ENCODE measurements around the gene C22orf39. TPM values are rescaled to one million over a fixed set of nuclear protein-coding genes. Genes with fewer than 3 reads are reported as not detected.

The C22orf39 gene
- polyA plus RNA-seq, 1 of the 3 experiments (the other 2 are of a cell fraction), result 17.7 TPM

DNA sequence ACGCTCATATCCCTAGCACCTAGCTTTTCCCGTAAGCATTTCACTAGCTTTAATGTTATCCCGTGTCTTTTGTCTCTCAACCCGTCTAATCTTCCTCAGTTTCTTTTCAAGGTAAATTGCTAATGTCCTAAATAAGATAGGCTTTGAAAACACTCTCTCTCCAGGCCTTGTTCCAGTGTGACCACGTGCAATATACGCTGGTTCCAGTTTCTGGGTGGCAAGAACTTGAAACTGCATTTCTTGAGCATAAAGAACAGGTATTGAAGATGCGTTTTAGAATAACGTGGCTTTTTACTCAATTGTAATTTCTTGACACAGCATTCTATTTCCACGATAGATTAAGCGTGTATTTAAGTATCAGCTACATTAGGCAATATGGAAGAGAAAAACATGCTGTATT is 33.3 kb upstream of the C22orf39 start:
- peak overlapping the region; percentile 80; the same call in 1 of the 2 replicates for H3K4me2 ChIP-seq
- H4K20me1 ChIP-seq (ENCODE audit: insufficient read depth), result peaks cover 26% of the 10 kb centered on the region
- H3K9me2 ChIP-seq, result no peaks in the 10 kb centered on the region
- H3K4me3 ChIP-seq (ENCODE audit: low read depth in 2 of 2, low read length in 1 of 2), result peak overlapping the region; percentile 94 to 95; a peak in 3 of 4 replicates
- no peaks in the 10 kb centered on the region for H3K27me3 ChIP-seq (ENCODE audit: insufficient read depth)
- TF ChIP-seq ELF1 (IDR thresholded peaks at IDR 0.05) (no peak), GATA2 (CRISPR knock-in tag; IDR thresholded peaks at IDR 0.05) (no peak), FOXJ3 (CRISPR knock-in tag; IDR thresholded peaks at IDR 0.05) (no peak), EZH2phosphoT487 (IDR thresholded peaks at IDR 0.05; ENCODE audit: borderline replicate concordance, low read depth) (no peak), RXRA (IDR thresholded peaks at IDR 0.05; ENCODE audit: borderline replicate concordance, low read depth) (no peak), JUND (IDR thresholded peaks at IDR 0.05) (no peak), NRF1 (IDR thresholded peaks at IDR 0.05; ENCODE audit: low read depth, low read length) (no peak), EP300 (IDR thresholded peaks at IDR 0.05; ENCODE audit: borderline replicate concordance in 1 of 2, low read depth in 1 of 2, low read length in 1 of 2) (no peak), FOXM1 (IDR thresholded peaks at IDR 0.05; ENCODE audit: low read depth) (no peak), RFX5 (IDR thresholded peaks at IDR 0.05; ENCODE audit: low read length) (no peak), POLR2AphosphoS5 (IDR thresholded peaks at IDR 0.05; ENCODE audit: low read depth, low read length) (no peak), SIN3A (IDR thresholded peaks at IDR 0.05; ENCODE audit: borderline replicate concordance, low read depth, low read length) (no peak)
- TF ChIP-seq, protein P1, sequence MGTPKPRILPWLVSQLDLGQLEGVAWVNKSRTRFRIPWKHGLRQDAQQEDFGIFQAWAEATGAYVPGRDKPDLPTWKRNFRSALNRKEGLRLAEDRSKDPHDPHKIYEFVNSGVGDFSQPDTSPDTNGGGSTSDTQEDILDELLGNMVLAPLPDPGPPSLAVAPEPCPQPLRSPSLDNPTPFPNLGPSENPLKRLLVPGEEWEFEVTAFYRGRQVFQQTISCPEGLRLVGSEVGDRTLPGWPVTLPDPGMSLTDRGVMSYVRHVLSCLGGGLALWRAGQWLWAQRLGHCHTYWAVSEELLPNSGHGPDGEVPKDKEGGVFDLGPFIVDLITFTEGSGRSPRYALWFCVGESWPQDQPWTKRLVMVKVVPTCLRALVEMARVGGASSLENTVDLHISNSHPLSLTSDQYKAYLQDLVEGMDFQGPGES (IDR thresholded peaks at IDR 0.05; ENCODE audit: low read depth, low read length), result no peak
- TF ChIP-seq, protein P2, sequence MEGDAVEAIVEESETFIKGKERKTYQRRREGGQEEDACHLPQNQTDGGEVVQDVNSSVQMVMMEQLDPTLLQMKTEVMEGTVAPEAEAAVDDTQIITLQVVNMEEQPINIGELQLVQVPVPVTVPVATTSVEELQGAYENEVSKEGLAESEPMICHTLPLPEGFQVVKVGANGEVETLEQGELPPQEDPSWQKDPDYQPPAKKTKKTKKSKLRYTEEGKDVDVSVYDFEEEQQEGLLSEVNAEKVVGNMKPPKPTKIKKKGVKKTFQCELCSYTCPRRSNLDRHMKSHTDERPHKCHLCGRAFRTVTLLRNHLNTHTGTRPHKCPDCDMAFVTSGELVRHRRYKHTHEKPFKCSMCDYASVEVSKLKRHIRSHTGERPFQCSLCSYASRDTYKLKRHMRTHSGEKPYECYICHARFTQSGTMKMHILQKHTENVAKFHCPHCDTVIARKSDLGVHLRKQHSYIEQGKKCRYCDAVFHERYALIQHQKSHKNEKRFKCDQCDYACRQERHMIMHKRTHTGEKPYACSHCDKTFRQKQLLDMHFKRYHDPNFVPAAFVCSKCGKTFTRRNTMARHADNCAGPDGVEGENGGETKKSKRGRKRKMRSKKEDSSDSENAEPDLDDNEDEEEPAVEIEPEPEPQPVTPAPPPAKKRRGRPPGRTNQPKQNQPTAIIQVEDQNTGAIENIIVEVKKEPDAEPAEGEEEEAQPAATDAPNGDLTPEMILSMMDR (IDR thresholded peaks at IDR 0.05), result no peak
- TF ChIP-seq, protein P3, sequence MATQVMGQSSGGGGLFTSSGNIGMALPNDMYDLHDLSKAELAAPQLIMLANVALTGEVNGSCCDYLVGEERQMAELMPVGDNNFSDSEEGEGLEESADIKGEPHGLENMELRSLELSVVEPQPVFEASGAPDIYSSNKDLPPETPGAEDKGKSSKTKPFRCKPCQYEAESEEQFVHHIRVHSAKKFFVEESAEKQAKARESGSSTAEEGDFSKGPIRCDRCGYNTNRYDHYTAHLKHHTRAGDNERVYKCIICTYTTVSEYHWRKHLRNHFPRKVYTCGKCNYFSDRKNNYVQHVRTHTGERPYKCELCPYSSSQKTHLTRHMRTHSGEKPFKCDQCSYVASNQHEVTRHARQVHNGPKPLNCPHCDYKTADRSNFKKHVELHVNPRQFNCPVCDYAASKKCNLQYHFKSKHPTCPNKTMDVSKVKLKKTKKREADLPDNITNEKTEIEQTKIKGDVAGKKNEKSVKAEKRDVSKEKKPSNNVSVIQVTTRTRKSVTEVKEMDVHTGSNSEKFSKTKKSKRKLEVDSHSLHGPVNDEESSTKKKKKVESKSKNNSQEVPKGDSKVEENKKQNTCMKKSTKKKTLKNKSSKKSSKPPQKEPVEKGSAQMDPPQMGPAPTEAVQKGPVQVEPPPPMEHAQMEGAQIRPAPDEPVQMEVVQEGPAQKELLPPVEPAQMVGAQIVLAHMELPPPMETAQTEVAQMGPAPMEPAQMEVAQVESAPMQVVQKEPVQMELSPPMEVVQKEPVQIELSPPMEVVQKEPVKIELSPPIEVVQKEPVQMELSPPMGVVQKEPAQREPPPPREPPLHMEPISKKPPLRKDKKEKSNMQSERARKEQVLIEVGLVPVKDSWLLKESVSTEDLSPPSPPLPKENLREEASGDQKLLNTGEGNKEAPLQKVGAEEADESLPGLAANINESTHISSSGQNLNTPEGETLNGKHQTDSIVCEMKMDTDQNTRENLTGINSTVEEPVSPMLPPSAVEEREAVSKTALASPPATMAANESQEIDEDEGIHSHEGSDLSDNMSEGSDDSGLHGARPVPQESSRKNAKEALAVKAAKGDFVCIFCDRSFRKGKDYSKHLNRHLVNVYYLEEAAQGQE (IDR thresholded peaks at IDR 0.05; ENCODE audit: low read depth, low read length), result no peak
- TF ChIP-seq, protein P4, sequence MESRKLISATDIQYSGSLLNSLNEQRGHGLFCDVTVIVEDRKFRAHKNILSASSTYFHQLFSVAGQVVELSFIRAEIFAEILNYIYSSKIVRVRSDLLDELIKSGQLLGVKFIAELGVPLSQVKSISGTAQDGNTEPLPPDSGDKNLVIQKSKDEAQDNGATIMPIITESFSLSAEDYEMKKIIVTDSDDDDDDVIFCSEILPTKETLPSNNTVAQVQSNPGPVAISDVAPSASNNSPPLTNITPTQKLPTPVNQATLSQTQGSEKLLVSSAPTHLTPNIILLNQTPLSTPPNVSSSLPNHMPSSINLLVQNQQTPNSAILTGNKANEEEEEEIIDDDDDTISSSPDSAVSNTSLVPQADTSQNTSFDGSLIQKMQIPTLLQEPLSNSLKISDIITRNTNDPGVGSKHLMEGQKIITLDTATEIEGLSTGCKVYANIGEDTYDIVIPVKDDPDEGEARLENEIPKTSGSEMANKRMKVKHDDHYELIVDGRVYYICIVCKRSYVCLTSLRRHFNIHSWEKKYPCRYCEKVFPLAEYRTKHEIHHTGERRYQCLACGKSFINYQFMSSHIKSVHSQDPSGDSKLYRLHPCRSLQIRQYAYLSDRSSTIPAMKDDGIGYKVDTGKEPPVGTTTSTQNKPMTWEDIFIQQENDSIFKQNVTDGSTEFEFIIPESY (IDR thresholded peaks at IDR 0.05; ENCODE audit: borderline replicate concordance, low read depth), result no peak
- TF ChIP-seq, protein P5, sequence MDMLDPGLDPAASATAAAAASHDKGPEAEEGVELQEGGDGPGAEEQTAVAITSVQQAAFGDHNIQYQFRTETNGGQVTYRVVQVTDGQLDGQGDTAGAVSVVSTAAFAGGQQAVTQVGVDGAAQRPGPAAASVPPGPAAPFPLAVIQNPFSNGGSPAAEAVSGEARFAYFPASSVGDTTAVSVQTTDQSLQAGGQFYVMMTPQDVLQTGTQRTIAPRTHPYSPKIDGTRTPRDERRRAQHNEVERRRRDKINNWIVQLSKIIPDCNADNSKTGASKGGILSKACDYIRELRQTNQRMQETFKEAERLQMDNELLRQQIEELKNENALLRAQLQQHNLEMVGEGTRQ (IDR thresholded peaks at IDR 0.05; ENCODE audit: borderline replicate concordance, low read depth, low read length), result no peak
- H2AFZ ChIP-seq (ENCODE audit: low read depth), result no peak overlapping the region
- peak overlapping the region; percentile 91; the same call in 1 of the 2 replicates for H3K9ac ChIP-seq
- H3K9me3 ChIP-seq, result no peaks in the 10 kb centered on the region
- 48% methylated on average over 10 of the region's 10 CpGs for WGBS (ENCODE audit: low lambda C conversion rate)
- peaks cover 11% of the 10 kb centered on the region in 2 experiments for H3K36me3 ChIP-seq (replicated peaks in 1 of 2; ENCODE audit: control insufficient read depth in 1 of 2, insufficient read depth in 2 of 2, low read length in 1 of 2)
- H3F3A ChIP-seq (replicated peaks; ENCODE audit: insufficient read depth), result peaks cover 4% of the 10 kb centered on the region
- ChIA-PET POLR2A (no interaction called here), CTCF (interaction anchor here (3.0 kb wide), 1 partner anchor 149 kb away, joined by 17 read pairs; no protein-coding TSS in a partner anchor)
- H3K4me1 ChIP-seq (ENCODE audit: control insufficient read depth in 1 of 2, insufficient read depth in 2 of 2, low read depth in 1 of 2, low read length in 1 of 2), result peaks cover 5 to 16% of the 10 kb centered on the region in 2 experiments; a peak in 3 of 4 replicates
- H3K27ac ChIP-seq (ENCODE audit: low read depth in 2 of 2, low read length in 1 of 2), result no peak overlapping the region
- no peak for DNase-seq
- H3K79me2 ChIP-seq (ENCODE audit: insufficient read depth), result peaks cover 56% of the 10 kb centered on the region

Measured in SK-N-SH (cell line).